ENCODE data around the gene PPIL1. TPM values are rescaled to one million over a fixed set of nuclear protein-coding genes. Genes with fewer than 3 reads are reported as not detected.

PPIL1 gene
- total RNA-seq, 1 donor from 2014 or later = 24.0 TPM

DNA sequence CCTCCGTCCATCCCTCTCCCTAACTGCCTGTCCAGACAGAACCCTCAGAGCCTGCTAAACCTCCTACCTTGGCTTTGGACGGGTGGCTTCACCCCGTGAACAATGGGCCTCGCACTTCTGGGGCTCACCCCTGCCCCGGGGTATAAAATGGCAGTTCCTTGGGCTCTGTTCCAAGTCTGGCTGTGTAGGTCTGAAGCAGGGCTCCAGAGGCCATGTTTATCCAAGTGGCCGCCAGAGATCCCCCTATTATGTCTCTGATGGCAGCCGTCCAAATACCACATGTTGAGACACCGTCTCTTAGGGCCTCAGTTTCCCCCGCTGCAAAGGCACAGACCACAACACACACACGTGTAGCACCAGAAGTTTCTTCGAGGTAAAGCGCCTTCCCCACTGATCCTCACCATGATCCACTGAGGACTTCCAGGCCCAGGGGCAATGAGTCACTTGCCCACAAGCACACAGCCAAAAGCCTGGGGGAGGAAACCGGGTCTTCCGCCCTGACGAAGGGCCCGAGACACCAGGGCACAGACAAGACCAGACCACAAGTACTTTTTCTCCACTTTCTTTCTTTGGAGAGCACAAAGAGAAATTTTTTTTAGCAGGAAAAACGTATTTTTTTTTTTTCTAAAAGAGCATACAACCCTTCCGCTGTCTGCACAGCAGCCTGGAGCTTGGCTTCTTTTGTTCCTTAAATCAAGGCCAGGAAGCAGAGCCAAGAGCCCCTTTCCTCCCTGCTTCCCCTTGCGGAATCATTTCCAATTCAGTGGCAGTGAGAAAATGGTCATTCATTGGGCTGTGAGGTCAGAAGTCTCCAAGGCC is 47.1 kb downstream of the PPIL1 start:
- Histone ChIP-seq H3K4me1 (ENCODE audit: control insufficient read depth in 3 of 3, insufficient read depth in 3 of 3, low read length in 3 of 3) (peaks cover 35 to 58% (median 48%) of the 10 kb centered on the region in 3 donors), H3K9ac (ENCODE audit: low read depth in 1 of 3, low read length in 3 of 3) (no peak overlapping the region), H3K27me3 (ENCODE audit: control insufficient read depth in 3 of 3, insufficient read depth in 3 of 3, low read length in 3 of 3) (no peaks in the 10 kb centered on the region), H3K9me3 (ENCODE audit: control insufficient read depth in 3 of 3, low read length in 3 of 3) (no peaks in the 10 kb centered on the region), H3K27ac (ENCODE audit: low read depth, low read length) (peak overlapping the region; percentile 40), H3K36me3 (ENCODE audit: control insufficient read depth in 3 of 3, insufficient read depth in 3 of 3, low read length in 3 of 3) (no peaks in the 10 kb centered on the region), H3K4me3 (ENCODE audit: low read length in 3 of 3) (no peak overlapping the region)

DNA sequence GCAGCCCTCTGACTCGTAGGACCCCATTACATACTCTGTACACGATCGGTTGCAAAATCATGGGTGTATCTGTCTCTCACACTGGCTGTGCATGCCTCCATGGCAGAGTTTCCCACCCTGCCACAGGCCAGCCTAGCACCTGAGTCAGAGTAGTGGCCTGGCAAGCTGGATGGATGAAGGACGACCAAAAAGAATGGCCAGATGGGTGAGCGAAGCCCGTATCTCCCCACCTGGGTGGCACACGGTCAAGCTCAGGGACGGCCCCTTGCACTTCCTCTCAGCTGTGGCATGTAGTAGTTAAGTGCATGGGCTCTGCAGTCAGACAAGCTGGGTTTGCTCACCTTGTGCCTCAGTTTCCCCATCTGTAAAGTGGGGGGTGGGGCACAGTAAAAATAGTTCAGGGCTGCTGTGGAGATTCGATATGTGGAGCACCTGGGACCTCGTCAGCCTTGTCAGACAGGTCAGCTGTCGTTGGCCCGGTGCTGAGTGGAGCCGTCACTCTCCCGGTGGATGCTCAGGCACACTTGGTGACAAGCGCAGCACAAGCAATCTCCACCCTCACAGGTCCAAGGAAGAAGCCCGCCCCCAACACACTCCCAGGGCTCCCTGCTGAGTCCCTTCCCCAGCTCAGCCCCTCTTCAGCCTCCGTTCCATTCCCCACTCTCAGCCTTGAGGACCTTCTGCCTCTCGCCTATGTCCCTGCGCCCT is 47.9 kb downstream of the PPIL1 start:
- Histone ChIP-seq H3K9me3 (ENCODE audit: control insufficient read depth in 3 of 3, low read length in 3 of 3) (no peaks in the 10 kb centered on the region), H3K27ac (ENCODE audit: low read depth, low read length) (peak overlapping the region; percentile 40), H3K9ac (ENCODE audit: low read depth in 1 of 3, low read length in 3 of 3) (no peak overlapping the region), H3K4me3 (ENCODE audit: low read length in 3 of 3) (no peak overlapping the region), H3K27me3 (ENCODE audit: control insufficient read depth in 3 of 3, insufficient read depth in 3 of 3, low read length in 3 of 3) (no peaks in the 10 kb centered on the region), H3K36me3 (ENCODE audit: control insufficient read depth in 3 of 3, insufficient read depth in 3 of 3, low read length in 3 of 3) (no peaks in the 10 kb centered on the region), H3K4me1 (ENCODE audit: control insufficient read depth in 3 of 3, insufficient read depth in 3 of 3, low read length in 3 of 3) (peaks cover 35 to 66% (median 54%) of the 10 kb centered on the region in 3 donors)

DNA sequence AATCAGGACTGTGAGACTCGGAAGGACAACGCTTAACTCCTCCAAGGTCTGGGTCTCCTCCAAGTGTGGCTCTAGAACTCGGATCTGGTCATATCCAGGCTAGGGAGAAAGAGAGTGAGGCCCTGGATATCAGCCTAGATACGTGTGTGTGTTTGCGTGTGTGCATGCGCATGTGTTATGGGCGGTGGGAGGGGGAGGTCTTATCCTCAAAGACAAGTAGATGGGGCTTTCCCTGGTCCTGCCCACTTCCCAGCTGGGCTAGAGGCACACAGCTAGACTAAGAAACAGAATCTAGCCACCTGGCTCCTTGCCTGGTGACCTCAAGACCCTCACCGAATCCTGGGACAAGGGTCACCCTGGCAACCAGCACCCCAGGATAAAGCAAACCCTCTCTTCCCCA is 48.6 kb downstream of the PPIL1 start:
- Histone ChIP-seq H3K4me1 (ENCODE audit: control insufficient read depth in 3 of 3, insufficient read depth in 3 of 3, low read length in 3 of 3) (peaks cover 35 to 72% (median 58%) of the 10 kb centered on the region in 3 donors), H3K9ac (ENCODE audit: low read depth in 1 of 3, low read length in 3 of 3) (no peak overlapping the region), H3K27me3 (ENCODE audit: control insufficient read depth in 3 of 3, insufficient read depth in 3 of 3, low read length in 3 of 3) (no peaks in the 10 kb centered on the region), H3K9me3 (ENCODE audit: control insufficient read depth in 3 of 3, low read length in 3 of 3) (no peaks in the 10 kb centered on the region), H3K27ac (ENCODE audit: low read depth, low read length) (no peak overlapping the region), H3K4me3 (ENCODE audit: low read length in 3 of 3) (no peak overlapping the region), H3K36me3 (ENCODE audit: control insufficient read depth in 3 of 3, insufficient read depth in 3 of 3, low read length in 3 of 3) (no peaks in the 10 kb centered on the region)

DNA sequence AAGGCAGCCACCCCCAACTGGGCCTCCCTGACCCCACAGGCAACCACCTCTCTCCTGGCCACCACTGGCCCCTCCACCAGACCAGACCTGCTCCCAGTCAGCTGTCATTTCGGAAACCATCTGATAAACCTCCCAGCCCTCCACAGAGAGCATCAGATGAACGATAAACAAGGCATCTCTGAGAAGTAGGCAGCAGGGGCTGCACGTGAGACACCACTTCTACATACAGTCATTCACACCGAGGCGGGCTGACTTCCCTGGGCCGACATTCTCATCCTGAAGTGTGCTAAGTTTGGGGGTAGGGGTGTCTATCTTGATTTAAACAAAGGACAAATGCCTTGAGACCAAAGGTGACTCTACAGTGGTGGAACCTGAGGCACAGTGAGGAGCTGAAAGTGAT is 49.2 kb downstream of the PPIL1 start:
- Histone ChIP-seq H3K27ac (ENCODE audit: low read depth, low read length) (peak overlapping the region; percentile 77), H3K27me3 (ENCODE audit: control insufficient read depth in 3 of 3, insufficient read depth in 3 of 3, low read length in 3 of 3) (no peaks in the 10 kb centered on the region), H3K4me3 (ENCODE audit: low read length in 3 of 3) (no peak overlapping the region), H3K36me3 (ENCODE audit: control insufficient read depth in 3 of 3, insufficient read depth in 3 of 3, low read length in 3 of 3) (no peaks in the 10 kb centered on the region), H3K9me3 (ENCODE audit: control insufficient read depth in 3 of 3, low read length in 3 of 3) (no peaks in the 10 kb centered on the region), H3K4me1 (ENCODE audit: control insufficient read depth in 3 of 3, insufficient read depth in 3 of 3, low read length in 3 of 3) (peaks cover 32 to 68% (median 55%) of the 10 kb centered on the region in 3 donors), H3K9ac (ENCODE audit: low read depth in 1 of 3, low read length in 3 of 3) (no peak overlapping the region)

DNA sequence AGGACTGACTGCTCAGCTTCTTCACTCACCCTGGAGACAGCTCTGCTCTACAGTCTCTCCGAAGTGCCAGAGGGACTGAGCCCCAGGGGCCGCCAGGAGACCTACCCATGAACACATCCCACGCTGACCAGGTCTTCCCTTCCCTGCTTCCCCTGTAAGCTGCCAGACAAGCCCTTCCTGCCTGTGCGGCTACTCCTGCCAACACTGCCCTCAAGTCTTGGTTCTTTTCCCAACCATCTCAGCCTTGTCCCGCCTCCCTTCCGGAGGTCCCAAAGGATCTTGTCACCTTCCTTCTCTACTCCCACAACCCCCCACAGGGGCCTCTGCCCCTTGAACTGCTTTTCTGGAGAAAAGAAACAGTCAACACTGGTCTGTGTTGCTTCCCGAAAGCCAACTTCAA is 50.4 kb downstream of the PPIL1 start:
- H3K27ac ChIP-seq (ENCODE audit: low read depth, low read length) = peak overlapping the region; percentile 77
- no peak overlapping the region for H3K9ac ChIP-seq (ENCODE audit: low read depth in 1 of 3, low read length in 3 of 3)
- no peaks in the 10 kb centered on the region for H3K27me3 ChIP-seq (ENCODE audit: control insufficient read depth in 3 of 3, insufficient read depth in 3 of 3, low read length in 3 of 3)
- peaks cover 23 to 59% (median 46%) of the 10 kb centered on the region in 3 donors for H3K4me1 ChIP-seq (ENCODE audit: control insufficient read depth in 3 of 3, insufficient read depth in 3 of 3, low read length in 3 of 3)
- H3K4me3 ChIP-seq (ENCODE audit: low read length in 3 of 3) = no peak overlapping the region
- H3K9me3 ChIP-seq (ENCODE audit: control insufficient read depth in 3 of 3, low read length in 3 of 3) = no peaks in the 10 kb centered on the region
- no peaks in the 10 kb centered on the region for H3K36me3 ChIP-seq (ENCODE audit: control insufficient read depth in 3 of 3, insufficient read depth in 3 of 3, low read length in 3 of 3)

DNA sequence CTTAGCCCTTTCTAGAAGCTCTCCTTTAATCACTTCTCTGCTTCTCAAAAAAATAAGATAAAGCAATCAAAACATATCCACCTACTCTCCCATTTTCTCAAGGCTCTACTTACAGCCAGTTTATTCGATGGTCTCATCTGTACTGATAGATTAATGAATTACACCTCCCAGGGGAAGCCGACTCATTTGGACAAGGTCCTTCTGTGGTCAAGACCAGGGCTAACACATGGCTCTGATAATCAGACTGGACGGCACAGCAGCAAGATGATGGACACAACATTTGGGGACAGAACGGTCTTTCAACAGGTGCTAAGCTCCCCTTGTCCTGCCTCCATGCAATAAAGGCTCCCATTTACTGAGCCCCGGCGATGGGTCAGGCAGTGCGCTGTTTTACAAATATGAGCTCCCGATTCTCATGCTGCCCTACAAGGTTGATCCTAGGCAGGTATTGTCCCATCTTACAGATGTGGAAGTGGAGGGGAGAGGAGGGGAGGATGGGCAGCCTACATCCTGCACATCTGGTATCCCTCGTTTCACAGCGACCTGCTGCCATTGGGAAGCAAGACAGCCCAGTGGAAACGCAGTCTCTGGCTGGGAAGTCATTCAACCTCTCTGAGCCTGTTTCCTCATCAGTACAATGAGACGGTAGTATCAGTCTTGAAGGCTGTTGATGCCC is 51.0 kb downstream of the PPIL1 start:
- H3K27me3 ChIP-seq (ENCODE audit: control insufficient read depth in 3 of 3, insufficient read depth in 3 of 3, low read length in 3 of 3) = no peaks in the 10 kb centered on the region
- H3K4me3 ChIP-seq (ENCODE audit: low read length in 3 of 3) = no peak overlapping the region
- no peaks in the 10 kb centered on the region for H3K36me3 ChIP-seq (ENCODE audit: control insufficient read depth in 3 of 3, insufficient read depth in 3 of 3, low read length in 3 of 3)
- no peaks in the 10 kb centered on the region for H3K9me3 ChIP-seq (ENCODE audit: control insufficient read depth in 3 of 3, low read length in 3 of 3)
- peaks cover 23 to 59% (median 46%) of the 10 kb centered on the region in 3 donors for H3K4me1 ChIP-seq (ENCODE audit: control insufficient read depth in 3 of 3, insufficient read depth in 3 of 3, low read length in 3 of 3)
- H3K27ac ChIP-seq (ENCODE audit: low read depth, low read length) = peak overlapping the region; percentile 77
- H3K9ac ChIP-seq (ENCODE audit: low read depth in 1 of 3, low read length in 3 of 3) = no peak overlapping the region

DNA sequence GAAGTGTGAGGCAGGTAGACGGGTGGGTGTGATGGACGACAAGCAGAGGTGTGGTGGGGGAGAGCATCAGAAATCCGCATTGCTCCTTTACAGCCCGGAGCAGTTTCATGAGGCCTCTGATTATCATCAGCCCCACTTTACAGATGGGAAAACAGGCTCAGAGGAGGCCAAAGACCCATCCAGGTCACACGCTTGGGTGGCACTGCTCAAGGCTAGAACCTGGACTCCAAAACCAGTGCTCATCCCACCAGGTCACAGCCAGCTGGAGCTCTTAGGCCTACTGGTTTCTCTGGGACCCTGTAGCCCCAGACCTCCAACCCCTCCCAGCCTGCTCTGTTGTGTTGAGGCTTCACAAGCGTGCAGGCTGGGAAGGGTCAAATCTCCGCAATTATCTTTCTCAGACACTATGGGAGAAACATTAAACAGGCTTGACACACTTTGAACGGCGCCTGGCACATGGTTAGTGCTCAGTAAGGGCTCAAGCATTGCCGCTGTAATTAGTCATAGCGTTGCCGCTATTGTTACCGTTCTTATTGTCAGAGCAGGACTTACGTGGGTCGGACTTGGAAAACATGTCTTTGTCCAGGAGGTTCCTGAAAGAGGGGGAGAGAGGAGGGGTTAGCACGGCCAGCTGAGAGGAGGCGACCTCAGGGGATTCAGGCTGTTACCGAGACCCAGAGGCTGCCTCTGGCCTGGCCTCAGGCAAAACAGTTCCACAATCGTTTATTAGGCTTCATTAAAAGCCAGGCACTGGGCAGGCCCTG is 51.9 kb downstream of the PPIL1 start:
- Histone ChIP-seq H3K9ac (ENCODE audit: low read depth in 1 of 3, low read length in 3 of 3) (peak overlapping the region in 2 of 3 donors; percentile 32 to 33), H3K27ac (ENCODE audit: low read depth, low read length) (peak overlapping the region; percentile 77), H3K4me3 (ENCODE audit: low read length in 3 of 3) (no peak overlapping the region), H3K27me3 (ENCODE audit: control insufficient read depth in 3 of 3, insufficient read depth in 3 of 3, low read length in 3 of 3) (no peaks in the 10 kb centered on the region), H3K36me3 (ENCODE audit: control insufficient read depth in 3 of 3, insufficient read depth in 3 of 3, low read length in 3 of 3) (no peaks in the 10 kb centered on the region), H3K9me3 (ENCODE audit: control insufficient read depth in 3 of 3, low read length in 3 of 3) (no peaks in the 10 kb centered on the region), H3K4me1 (ENCODE audit: control insufficient read depth in 3 of 3, insufficient read depth in 3 of 3, low read length in 3 of 3) (peaks cover 17 to 52% (median 46%) of the 10 kb centered on the region in 3 donors)

DNA sequence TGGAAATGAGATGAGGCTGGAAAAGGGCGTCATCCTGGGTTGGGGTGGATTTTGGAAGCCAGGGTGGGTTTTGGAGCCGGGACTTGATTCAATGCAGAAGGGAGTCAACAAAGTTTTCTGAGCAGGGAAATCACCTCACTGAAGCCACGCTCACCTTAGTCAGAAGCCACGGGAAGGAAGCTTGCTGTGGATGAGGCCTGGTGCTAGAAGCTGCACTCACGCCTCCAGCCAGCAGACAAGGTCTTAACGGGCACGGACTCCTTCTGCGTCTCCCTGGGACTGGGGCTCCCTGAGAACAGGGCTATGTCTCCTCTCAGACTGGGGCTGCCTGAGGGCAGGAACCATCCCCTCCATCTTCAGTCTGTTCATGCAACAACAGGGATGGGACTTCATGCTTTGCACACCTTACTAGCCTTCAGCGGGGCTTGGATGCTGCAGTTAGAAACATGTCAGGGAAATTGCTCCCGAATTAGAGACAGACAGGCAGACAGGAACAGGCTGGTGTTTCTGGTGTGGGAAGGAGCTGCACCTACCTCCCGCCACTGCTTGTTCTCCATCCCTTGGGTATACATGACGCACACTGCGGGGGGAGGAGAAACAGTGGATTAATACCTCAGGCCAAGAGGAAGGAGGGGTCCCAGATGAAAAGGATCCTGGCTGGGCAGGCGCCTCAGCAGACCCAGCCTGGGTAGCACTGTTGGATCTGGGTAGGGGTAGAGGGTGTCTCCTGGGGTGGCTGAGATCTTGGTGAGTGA is 52.8 kb downstream of the PPIL1 start:
- H3K4me3 ChIP-seq (ENCODE audit: low read length in 3 of 3) = no peak overlapping the region
- peak overlapping the region; percentile 77 for H3K27ac ChIP-seq (ENCODE audit: low read depth, low read length)
- H3K9ac ChIP-seq (ENCODE audit: low read depth in 1 of 3, low read length in 3 of 3) = no peak overlapping the region
- peaks cover 11 to 43% (median 38%) of the 10 kb centered on the region in 3 donors for H3K4me1 ChIP-seq (ENCODE audit: control insufficient read depth in 3 of 3, insufficient read depth in 3 of 3, low read length in 3 of 3)
- no peaks in the 10 kb centered on the region for H3K36me3 ChIP-seq (ENCODE audit: control insufficient read depth in 3 of 3, insufficient read depth in 3 of 3, low read length in 3 of 3)
- no peaks in the 10 kb centered on the region for H3K9me3 ChIP-seq (ENCODE audit: control insufficient read depth in 3 of 3, low read length in 3 of 3)
- no peaks in the 10 kb centered on the region for H3K27me3 ChIP-seq (ENCODE audit: control insufficient read depth in 3 of 3, insufficient read depth in 3 of 3, low read length in 3 of 3)
